ENCODE data around the gene LRFN2.
A peak's percentile ranks its signal among the peaks of the same experiment; 100 is the strongest.

LRFN2 gene

GRCh38 chr6:40587240-40588069 is at the start of gene LRFN2:
LRFN2 (minus strand) TSS chr6:40587364.
- DNase-seq (ENCODE audit: low read depth in 1 of 2, low spot score in 1 of 2): peak; percentile 77 to 80
- in situ Hi-C loops (cut with HindIII; ENCODE audit: low pct_unique_long_range_greater_than_20kb, low sequenced_read_pairs): no loop called here
- no peak for TF ChIP-seq JUND (IDR thresholded peaks at IDR 0.05; ENCODE audit: low read depth)

GRCh38 chr6:40634429-40634828 is 47.3 kb upstream of the LRFN2 start:
- no peak for TF ChIP-seq JUND (IDR thresholded peaks at IDR 0.05; ENCODE audit: low read depth)
- in situ Hi-C loops (cut with HindIII; ENCODE audit: low pct_unique_long_range_greater_than_20kb, low sequenced_read_pairs): no loop called here
- DNase-seq (ENCODE audit: low read depth in 1 of 2, low spot score in 1 of 2): no peak

- in situ Hi-C loops (cut with HindIII; ENCODE audit: low pct_unique_long_range_greater_than_20kb, low sequenced_read_pairs): no loop called here
- no peak for TF ChIP-seq JUND (IDR thresholded peaks at IDR 0.05; ENCODE audit: low read depth)
- DNase-seq (ENCODE audit: low read depth in 1 of 2, low spot score in 1 of 2): no peak
Measured at GRCh38 chr6:40631744-40632143, 44.6 kb upstream of the LRFN2 start.

- no peak for TF ChIP-seq JUND (IDR thresholded peaks at IDR 0.05; ENCODE audit: low read depth)
- in situ Hi-C loops (cut with HindIII; ENCODE audit: low pct_unique_long_range_greater_than_20kb, low sequenced_read_pairs): no loop called here
- no peak for DNase-seq (ENCODE audit: low read depth in 1 of 2, low spot score in 1 of 2)
Measured at GRCh38 chr6:40630488-40630887, 43.3 kb upstream of the LRFN2 start.

GRCh38 chr6:40630051-40630450 is 42.9 kb upstream of the LRFN2 start:
- TF ChIP-seq JUND (IDR thresholded peaks at IDR 0.05; ENCODE audit: low read depth): no peak
- in situ Hi-C loops (cut with HindIII; ENCODE audit: low pct_unique_long_range_greater_than_20kb, low sequenced_read_pairs): no loop called here
- no peak for DNase-seq (ENCODE audit: low read depth in 1 of 2, low spot score in 1 of 2)

- no peak for TF ChIP-seq JUND (IDR thresholded peaks at IDR 0.05; ENCODE audit: low read depth)
- in situ Hi-C loops (cut with HindIII; ENCODE audit: low pct_unique_long_range_greater_than_20kb, low sequenced_read_pairs): no loop called here
- DNase-seq (ENCODE audit: low read depth in 1 of 2, low spot score in 1 of 2): no peak
Measured at GRCh38 chr6:40629463-40629862, 42.3 kb upstream of the LRFN2 start.

- in situ Hi-C loops (cut with HindIII; ENCODE audit: low pct_unique_long_range_greater_than_20kb, low sequenced_read_pairs): no loop called here
- no peak for DNase-seq (ENCODE audit: low read depth in 1 of 2, low spot score in 1 of 2)
- no peak for TF ChIP-seq JUND (IDR thresholded peaks at IDR 0.05; ENCODE audit: low read depth)
Measured at GRCh38 chr6:40627316-40627715, 40.2 kb upstream of the LRFN2 start.

- in situ Hi-C loops (cut with HindIII; ENCODE audit: low pct_unique_long_range_greater_than_20kb, low sequenced_read_pairs): no loop called here
- DNase-seq (ENCODE audit: low read depth in 1 of 2, low spot score in 1 of 2): no peak
Measured at GRCh38 chr6:40626886-40627285, 39.7 kb upstream of the LRFN2 start.

GRCh38 chr6:40623932-40624331 is 36.8 kb upstream of the LRFN2 start:
- no peak for DNase-seq (ENCODE audit: low read depth in 1 of 2, low spot score in 1 of 2)
- in situ Hi-C loops (cut with HindIII; ENCODE audit: low pct_unique_long_range_greater_than_20kb, low sequenced_read_pairs): no loop called here
- TF ChIP-seq JUND (IDR thresholded peaks at IDR 0.05; ENCODE audit: low read depth): no peak

More at GRCh38 chr6:40626886-40627285, 39.7 kb upstream of the LRFN2 start:
- no peak for TF ChIP-seq JUND (IDR thresholded peaks at IDR 0.05; ENCODE audit: low read depth)

GRCh38 chr6:40623178-40623577 is 36.0 kb upstream of the LRFN2 start:
- no peak for TF ChIP-seq JUND (IDR thresholded peaks at IDR 0.05; ENCODE audit: low read depth)
- in situ Hi-C loops (cut with HindIII; ENCODE audit: low pct_unique_long_range_greater_than_20kb, low sequenced_read_pairs): no loop called here
- DNase-seq (ENCODE audit: low read depth in 1 of 2, low spot score in 1 of 2): no peak

- TF ChIP-seq JUND (IDR thresholded peaks at IDR 0.05; ENCODE audit: low read depth): no peak
- no peak for DNase-seq (ENCODE audit: low read depth in 1 of 2, low spot score in 1 of 2)
- in situ Hi-C loops (cut with HindIII; ENCODE audit: low pct_unique_long_range_greater_than_20kb, low sequenced_read_pairs): no loop called here
Measured at GRCh38 chr6:40620574-40621240, 33.5 kb upstream of the LRFN2 start.

- TF ChIP-seq JUND (IDR thresholded peaks at IDR 0.05; ENCODE audit: low read depth): no peak
- in situ Hi-C loops (cut with HindIII; ENCODE audit: low pct_unique_long_range_greater_than_20kb, low sequenced_read_pairs): no loop called here
- no peak for DNase-seq (ENCODE audit: low read depth in 1 of 2, low spot score in 1 of 2)
Measured at GRCh38 chr6:40614671-40615070, 27.5 kb upstream of the LRFN2 start.

- TF ChIP-seq JUND (IDR thresholded peaks at IDR 0.05; ENCODE audit: low read depth): no peak
Measured at GRCh38 chr6:40611912-40612311, 24.7 kb upstream of the LRFN2 start.

More at GRCh38 chr6:40611912-40612311, 24.7 kb upstream of the LRFN2 start:
- in situ Hi-C loops (cut with HindIII; ENCODE audit: low pct_unique_long_range_greater_than_20kb, low sequenced_read_pairs): no loop called here
- no peak for DNase-seq (ENCODE audit: low read depth in 1 of 2, low spot score in 1 of 2)

Measured in T47D (cell line).